ENCODE measurements around the gene PGF.

DNA sequence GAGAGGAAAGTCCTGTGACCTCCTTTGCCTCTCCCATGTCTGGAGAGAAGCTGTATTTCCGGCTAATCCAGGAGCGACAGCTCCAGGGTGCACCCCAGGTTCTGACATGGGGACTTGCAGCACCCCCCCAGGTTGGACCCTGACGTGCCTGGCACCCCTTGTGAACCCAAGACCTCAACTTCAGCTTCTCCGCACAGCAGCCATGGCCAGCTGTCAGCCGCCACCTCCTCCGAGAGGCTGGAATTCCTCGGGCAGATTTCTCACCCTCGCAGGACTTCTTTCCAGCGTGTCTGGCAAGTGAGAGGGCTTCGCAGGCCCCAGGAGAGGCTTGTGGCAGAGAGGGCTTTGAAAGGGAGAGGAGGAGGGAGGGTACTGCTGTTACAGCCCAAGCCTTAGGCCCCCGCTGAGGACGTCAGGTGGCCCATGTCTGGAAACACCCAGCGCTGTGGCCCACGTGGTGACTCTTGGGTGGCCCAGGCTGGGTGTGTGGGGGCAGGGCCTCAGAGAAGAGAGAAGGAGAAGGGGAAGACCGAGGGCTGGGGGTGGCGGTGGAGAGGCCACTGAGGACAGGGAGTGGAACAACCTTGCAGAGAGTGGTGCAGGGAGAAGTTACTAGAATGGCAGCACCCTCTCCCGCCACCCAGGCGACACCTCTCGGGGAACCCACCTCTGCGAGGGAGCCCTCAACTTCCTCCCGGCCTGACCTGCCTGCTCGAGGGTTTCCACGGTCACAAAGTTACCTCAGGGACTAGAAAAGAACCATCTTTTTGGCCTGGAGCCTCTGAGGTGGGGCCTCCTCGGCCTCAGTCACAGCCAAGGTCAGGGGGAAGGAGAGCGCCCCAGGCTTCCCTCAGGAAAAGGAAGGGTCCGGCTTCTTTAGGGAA, 20.7 kb downstream of the PGF start:
- TF ChIP-seq, protein P1, sequence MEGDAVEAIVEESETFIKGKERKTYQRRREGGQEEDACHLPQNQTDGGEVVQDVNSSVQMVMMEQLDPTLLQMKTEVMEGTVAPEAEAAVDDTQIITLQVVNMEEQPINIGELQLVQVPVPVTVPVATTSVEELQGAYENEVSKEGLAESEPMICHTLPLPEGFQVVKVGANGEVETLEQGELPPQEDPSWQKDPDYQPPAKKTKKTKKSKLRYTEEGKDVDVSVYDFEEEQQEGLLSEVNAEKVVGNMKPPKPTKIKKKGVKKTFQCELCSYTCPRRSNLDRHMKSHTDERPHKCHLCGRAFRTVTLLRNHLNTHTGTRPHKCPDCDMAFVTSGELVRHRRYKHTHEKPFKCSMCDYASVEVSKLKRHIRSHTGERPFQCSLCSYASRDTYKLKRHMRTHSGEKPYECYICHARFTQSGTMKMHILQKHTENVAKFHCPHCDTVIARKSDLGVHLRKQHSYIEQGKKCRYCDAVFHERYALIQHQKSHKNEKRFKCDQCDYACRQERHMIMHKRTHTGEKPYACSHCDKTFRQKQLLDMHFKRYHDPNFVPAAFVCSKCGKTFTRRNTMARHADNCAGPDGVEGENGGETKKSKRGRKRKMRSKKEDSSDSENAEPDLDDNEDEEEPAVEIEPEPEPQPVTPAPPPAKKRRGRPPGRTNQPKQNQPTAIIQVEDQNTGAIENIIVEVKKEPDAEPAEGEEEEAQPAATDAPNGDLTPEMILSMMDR (IDR thresholded peaks at IDR 0.05): no peak
- TF ChIP-seq POLR2A (IDR thresholded peaks at IDR 0.05): no peak
